22Rv1 (cell line): ENCODE data around the gene RGS21.

Experiments used
- H3K27ac ChIP-seq: fragments of 450-650 bp; 2 replicates; pipeline ENCODE4 v1.5.1; 2017
- ZFX ChIP-seq: fragments of 450-650 bp; IDR thresholded peaks from 2 replicates; pipeline ENCODE4 v1.6.1; 2017; ENCODE audit warnings: antibody characterized with exemption, borderline replicate concordance
- TF ChIP-seq, protein P1 (sequence below): fragments of 450-650 bp; IDR thresholded peaks from 2 replicates; pipeline ENCODE4 v1.5.1; 2017; ENCODE audit warnings: mild to moderate bottlenecking

The RGS21 gene

DNA sequence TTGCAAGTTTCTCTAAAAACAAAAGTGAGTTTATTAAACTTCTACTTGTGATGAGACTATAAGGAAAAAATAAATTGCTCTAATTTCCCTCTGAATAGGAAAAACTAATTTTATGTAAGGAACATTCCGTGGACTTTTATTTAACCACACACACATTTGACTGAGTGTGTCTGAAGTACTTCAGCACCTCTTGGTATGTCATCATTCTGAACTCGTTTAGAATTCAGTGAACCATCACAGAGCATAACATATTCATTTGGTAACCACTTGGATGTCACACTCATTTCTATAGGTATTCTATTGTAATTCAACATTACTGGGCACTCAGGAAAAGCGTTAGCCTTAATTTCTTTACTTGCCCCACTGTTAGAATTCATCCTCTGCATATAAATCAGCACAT lies 79.1 kb downstream of the RGS21 start:
- no peak for TF ChIP-seq ZFX
- TF ChIP-seq, protein P1, sequence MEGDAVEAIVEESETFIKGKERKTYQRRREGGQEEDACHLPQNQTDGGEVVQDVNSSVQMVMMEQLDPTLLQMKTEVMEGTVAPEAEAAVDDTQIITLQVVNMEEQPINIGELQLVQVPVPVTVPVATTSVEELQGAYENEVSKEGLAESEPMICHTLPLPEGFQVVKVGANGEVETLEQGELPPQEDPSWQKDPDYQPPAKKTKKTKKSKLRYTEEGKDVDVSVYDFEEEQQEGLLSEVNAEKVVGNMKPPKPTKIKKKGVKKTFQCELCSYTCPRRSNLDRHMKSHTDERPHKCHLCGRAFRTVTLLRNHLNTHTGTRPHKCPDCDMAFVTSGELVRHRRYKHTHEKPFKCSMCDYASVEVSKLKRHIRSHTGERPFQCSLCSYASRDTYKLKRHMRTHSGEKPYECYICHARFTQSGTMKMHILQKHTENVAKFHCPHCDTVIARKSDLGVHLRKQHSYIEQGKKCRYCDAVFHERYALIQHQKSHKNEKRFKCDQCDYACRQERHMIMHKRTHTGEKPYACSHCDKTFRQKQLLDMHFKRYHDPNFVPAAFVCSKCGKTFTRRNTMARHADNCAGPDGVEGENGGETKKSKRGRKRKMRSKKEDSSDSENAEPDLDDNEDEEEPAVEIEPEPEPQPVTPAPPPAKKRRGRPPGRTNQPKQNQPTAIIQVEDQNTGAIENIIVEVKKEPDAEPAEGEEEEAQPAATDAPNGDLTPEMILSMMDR: no peak
- no peak overlapping the region for H3K27ac ChIP-seq

DNA sequence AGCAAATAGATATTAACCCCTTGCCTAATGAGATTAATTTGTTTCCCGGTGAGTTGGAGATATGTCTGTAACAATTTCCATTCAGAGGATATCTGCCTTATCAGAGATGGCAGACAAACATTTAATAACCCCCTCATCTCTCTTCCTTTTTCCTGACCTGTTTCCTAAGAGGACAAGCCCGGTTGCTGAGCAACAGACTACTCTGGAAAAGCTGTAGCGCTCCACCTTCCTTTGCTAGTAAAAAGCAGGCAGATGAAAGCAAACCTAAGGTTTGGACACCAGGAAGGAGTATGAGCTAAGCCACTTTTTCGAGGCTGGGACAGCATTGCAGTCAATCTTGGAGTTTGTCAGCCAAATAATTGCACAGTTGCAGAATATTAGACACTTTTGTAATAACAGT lies 82.4 kb downstream of the RGS21 start:
- H3K27ac ChIP-seq: no peak overlapping the region
- TF ChIP-seq ZFX: no peak
- TF ChIP-seq, protein P1: no peak

DNA sequence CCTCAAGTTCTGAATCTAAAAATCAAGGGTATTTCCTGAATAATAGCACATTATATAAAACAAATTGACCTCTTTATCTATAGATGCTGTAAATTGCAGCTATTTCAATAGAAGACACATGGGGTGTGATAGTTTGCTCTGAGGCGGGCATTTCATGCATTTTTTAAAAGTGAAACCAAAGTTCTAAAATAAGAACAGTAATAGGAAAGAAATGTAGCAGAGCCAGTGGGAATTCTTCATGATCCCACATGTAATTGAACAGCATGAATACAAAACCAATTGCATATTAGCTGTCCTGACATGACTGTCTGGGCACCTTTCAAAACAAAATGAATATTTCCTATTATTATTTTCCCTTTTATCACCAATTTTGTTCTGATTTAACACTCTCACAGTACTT lies 85.0 kb downstream of the RGS21 start:
- TF ChIP-seq, protein P1: no peak
- TF ChIP-seq ZFX: no peak
- H3K27ac ChIP-seq: no peak overlapping the region

DNA sequence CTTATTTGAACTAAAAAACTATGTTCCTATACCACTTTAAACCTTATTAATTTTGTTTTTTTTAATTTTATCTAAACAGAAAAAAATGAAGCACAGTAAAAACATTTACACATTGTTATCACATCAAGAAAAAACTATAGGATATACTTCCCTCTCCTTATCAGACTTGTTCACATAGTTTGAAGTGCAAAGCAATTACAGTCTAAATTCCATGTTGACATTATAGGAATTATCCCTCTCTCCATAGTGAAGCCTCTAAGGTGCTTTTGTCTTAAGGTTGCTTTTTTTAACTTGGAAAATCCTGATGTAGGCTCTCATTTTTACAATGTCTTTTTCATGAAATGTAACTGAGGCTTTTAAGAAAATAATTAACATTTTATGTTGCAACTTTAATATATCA lies 85.8 kb downstream of the RGS21 start:
- TF ChIP-seq ZFX: no peak
- TF ChIP-seq, protein P1: no peak
- H3K27ac ChIP-seq: no peak overlapping the region

DNA sequence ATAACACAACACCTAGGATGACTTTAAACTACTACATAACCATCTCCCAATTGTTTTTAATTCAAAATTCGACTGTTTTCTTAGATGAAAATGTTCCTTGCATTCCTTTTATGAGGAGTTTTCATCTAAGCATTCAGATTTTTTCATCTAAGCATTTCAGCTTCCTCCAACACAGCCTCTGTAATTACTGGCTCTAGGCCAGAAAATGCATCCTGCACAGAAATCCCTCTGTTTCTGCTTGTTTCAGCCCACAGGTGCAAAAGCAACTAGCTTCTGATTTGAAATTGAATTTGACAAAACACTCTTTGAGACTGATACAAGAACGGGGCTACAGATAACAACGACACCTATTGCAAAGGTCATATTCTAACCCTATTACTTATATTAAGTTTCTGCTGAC lies 90.4 kb downstream of the RGS21 start:
- TF ChIP-seq, protein P1: no peak
- TF ChIP-seq ZFX: no peak
- H3K27ac ChIP-seq: no peak overlapping the region
